WERI-Rb-1 (cell line): ENCODE measurements around the gene B4GALT7.

Source experiments
- DNase-seq: peaks from one replicate; pipeline ENCODE4 v3.0.0-alpha.2; 2020
- H3K27ac ChIP-seq: fragments of 250-450 bp; sonication (Bioruptor Pico); 2 replicates; pipeline ENCODE4 v1.5.1; 2020; ENCODE audit warnings: mild to moderate bottlenecking, moderate library complexity
- H3K27me3 ChIP-seq: fragments of 250-450 bp; sonication (Bioruptor Pico); 2 replicates; pipeline ENCODE4 v1.5.1; 2021; ENCODE audit warnings: mild to moderate bottlenecking, low read depth, moderate library complexity; ENCODE audit not compliant: insufficient read depth, severe bottlenecking
- H3K36me3 ChIP-seq: fragments of 250-450 bp; sonication (Bioruptor Pico); 2 replicates; pipeline ENCODE4 v1.5.1; 2020; ENCODE audit warnings: mild to moderate bottlenecking, moderate library complexity
- H3K4me3 ChIP-seq: 2 replicates; pipeline ENCODE4 v1.5.1; 2011; ENCODE audit warnings: low read depth, mild to moderate bottlenecking, control low read depth, low read length
- H3K9me3 ChIP-seq: fragments of 250-450 bp; sonication (Bioruptor Pico); 2 replicates; pipeline ENCODE4 v1.5.1; 2021; ENCODE audit warnings: mild to moderate bottlenecking, moderate library complexity; ENCODE audit not compliant: severe bottlenecking
- TF ChIP-seq, protein P1 (sequence below): IDR thresholded peaks from 2 replicates; pipeline ENCODE4 v1.5.1; 2011; ENCODE audit warnings: low read depth, mild to moderate bottlenecking, control low read depth, inconsistent platforms, low read length

B4GALT7 gene

DNA sequence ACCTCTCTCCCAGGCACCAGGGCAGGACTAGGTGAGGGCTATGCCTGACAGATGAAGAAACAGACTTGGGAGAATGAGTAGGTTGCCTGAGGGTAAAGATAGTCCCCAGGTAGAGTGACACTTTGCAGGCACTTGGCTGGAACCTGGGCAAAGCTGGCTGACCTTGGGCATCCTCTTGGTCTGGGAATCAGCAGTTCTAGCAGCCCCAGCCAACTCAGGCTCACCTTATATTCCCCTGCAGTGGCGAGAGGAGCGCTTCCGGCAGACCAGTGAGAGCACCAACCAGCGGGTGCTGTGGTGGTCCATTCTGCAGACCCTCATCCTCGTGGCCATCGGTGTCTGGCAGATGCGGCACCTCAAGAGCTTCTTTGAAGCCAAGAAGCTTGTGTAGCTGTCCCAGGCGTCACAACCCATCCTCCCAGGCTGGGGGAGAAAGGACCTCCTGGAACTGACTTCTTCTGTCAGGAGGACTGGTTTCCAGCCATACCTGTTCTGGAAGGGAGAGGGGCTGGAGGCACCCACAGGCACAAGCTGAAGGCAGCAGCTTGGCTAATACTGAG, 4.8 kb upstream of the B4GALT7 start:
- H3K4me3 ChIP-seq = no peak overlapping the region
- H3K27me3 ChIP-seq = no peaks in the 10 kb centered on the region
- H3K36me3 ChIP-seq = peaks cover 17% of the 10 kb centered on the region
- no peaks in the 10 kb centered on the region for H3K9me3 ChIP-seq
- no peak for DNase-seq
- TF ChIP-seq, protein P1, sequence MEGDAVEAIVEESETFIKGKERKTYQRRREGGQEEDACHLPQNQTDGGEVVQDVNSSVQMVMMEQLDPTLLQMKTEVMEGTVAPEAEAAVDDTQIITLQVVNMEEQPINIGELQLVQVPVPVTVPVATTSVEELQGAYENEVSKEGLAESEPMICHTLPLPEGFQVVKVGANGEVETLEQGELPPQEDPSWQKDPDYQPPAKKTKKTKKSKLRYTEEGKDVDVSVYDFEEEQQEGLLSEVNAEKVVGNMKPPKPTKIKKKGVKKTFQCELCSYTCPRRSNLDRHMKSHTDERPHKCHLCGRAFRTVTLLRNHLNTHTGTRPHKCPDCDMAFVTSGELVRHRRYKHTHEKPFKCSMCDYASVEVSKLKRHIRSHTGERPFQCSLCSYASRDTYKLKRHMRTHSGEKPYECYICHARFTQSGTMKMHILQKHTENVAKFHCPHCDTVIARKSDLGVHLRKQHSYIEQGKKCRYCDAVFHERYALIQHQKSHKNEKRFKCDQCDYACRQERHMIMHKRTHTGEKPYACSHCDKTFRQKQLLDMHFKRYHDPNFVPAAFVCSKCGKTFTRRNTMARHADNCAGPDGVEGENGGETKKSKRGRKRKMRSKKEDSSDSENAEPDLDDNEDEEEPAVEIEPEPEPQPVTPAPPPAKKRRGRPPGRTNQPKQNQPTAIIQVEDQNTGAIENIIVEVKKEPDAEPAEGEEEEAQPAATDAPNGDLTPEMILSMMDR = no peak
- no peak overlapping the region for H3K27ac ChIP-seq

DNA sequence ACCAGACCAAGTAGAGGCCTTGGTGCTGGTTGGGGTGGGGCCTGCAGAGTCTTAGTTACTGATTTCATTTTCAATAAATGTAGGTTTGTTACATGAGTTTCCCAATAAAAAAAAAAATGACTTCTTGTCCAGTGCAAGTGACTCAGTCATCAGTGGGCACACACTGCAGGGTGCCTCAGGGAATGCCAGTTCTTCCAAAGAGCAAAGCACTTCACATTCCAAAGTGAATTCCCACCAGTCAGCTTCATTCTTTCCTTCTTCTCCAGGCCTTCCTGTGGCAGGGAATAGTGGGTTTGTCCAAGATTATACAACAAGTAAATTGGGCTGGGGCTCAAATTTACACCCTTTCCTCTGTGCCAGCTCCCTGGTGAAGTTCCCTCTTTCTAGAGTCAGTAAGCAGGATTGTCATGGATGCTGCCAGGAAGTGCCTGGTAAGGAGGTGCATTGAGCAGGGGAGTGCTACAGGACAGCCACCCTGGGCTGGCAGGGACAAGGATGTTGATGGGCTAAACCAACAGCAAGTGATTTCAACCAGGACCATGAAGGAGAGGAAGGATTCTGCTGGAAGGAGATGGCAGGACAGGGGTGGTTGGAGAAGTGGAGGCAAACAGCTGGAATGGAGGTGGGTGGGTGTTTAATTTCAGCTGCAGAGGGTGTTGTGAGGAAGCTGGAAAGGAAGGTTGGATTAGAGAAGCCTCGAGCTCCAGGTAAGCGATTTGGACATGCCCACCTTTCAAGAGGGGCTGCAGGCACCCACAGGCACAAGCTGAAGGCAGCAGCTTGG, 3.7 kb upstream of the B4GALT7 start:
- H3K27me3 ChIP-seq = no peaks in the 10 kb centered on the region
- peaks cover 17% of the 10 kb centered on the region for H3K36me3 ChIP-seq
- TF ChIP-seq, protein P1 = no peak
- H3K9me3 ChIP-seq = no peaks in the 10 kb centered on the region
- DNase-seq = no peak
- no peak overlapping the region for H3K27ac ChIP-seq
- no peak overlapping the region for H3K4me3 ChIP-seq

DNA sequence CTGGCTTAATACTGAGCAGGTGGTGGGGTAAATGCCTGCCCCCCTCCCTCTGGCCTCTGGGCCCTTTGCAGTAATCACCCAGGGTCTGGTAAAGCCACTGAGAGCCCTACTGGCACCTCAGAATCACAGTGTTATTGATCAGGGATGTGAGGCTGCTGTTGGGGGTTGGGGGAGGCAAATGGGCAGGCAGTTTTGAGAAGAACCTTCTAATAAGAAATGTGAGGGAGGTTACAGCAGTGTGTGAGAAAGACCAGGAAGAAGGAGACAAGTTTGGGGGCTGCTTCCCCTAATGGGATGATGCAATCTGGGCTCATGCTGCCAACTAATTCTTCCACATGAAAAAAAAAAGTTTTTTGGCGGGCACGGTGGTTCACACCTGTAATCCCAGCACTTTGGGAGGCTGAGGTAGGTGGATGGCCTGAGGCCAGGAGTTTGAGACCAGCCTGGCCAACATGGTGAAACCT, 3.1 kb upstream of the B4GALT7 start:
- Histone ChIP-seq H3K4me3 (no peak overlapping the region), H3K27me3 (no peaks in the 10 kb centered on the region), H3K27ac (no peak overlapping the region), H3K36me3 (peaks cover 17% of the 10 kb centered on the region), H3K9me3 (no peaks in the 10 kb centered on the region)
- TF ChIP-seq, protein P1 = no peak
- peak; percentile 35 for DNase-seq

DNA sequence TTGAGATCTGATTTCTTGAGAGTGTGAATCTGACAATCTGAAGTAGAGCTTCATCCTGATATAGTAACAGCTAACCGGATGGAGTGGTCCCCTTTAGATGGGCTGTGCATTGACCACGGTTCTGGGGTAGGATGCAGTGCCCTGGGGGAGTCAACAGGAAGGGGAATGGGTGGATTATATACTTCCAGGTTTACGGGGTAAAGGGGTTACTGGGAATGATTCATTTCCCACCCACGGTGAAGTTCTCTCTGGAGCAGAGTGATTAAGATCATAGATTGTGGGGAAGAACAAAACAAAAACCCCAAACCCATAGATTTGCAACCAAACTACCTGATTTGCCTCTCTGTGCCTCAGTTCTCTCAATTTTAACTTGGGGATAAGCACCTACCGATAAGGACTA, 1.5 kb upstream of the B4GALT7 start:
- Histone ChIP-seq H3K9me3 (no peaks in the 10 kb centered on the region), H3K36me3 (peaks cover 14% of the 10 kb centered on the region), H3K27ac (no peak overlapping the region), H3K27me3 (no peaks in the 10 kb centered on the region), H3K4me3 (no peak overlapping the region)
- DNase-seq = no peak
- TF ChIP-seq, protein P1 = no peak

DNA sequence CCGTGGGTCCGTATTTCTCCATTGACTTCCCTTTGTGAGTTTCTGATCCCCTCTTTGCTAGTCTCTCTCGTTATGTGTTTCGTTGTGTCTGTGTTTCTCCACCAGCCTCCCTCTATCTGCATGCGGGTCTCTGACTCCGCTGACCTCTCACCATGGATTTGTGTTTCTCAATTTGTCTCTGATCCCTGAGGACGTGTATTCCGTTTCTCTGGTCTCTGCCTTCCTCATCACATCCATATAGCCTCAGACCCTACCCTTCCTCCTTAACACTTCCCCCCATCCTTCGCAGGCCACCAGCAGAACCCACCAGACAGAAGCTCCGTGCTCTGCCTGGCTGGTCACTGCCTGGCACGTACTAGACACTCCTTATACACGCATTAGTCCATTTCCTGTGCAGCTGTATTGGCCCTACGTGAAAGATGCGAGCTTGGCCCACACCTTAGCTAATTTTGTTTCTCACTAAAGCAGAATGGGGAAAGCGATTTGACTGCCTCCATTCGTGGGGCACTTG, 631 bp downstream of the B4GALT7 start:
- H3K27ac ChIP-seq = no peak overlapping the region; the same call in 1 of the 2 replicates
- TF ChIP-seq, protein P1 = no peak
- no peak for DNase-seq
- H3K4me3 ChIP-seq = peak overlapping the region; percentile 61
- H3K27me3 ChIP-seq = no peaks in the 10 kb centered on the region
- H3K36me3 ChIP-seq = no peaks in the 10 kb centered on the region
- no peaks in the 10 kb centered on the region for H3K9me3 ChIP-seq
